ENCODE measurements around the gene BCL7A. TPM values are rescaled to one million over a fixed set of nuclear protein-coding genes. Genes with fewer than 3 reads are reported as not detected.

The BCL7A gene
- polyA plus RNA-seq (2011; rRNA removed) (2.7 and 3.4 TPM in 2 replicates), polyA minus RNA-seq (2011; rRNA and poly(A)+ RNA removed) (2.4 and 2.7 TPM in 2 replicates)

- ChIA-PET POLR2A (no interaction called here), CTCF (interaction anchor here (0.8 to 1.5 kb wide), 3 partner anchors 15 to 227 kb away, joined by 3 to 4 read pairs (median 4); no protein-coding TSS in a partner anchor)
Measured at GRCh38 chr12:122021822-122022392, at the start of gene BCL7A. Gene BCL7A (plus strand): TSS chr12:122021884. CDS start chr12:122022092, 208 bp downstream.

GRCh38 chr12:121974026-121974985 is 47.4 kb upstream of the BCL7A start:
- POLR2A ChIA-PET = no interaction called here
- no peak for TF ChIP-seq CTCF (IDR thresholded peaks at IDR 0.05; ENCODE audit: insufficient read depth, low read depth, low read length)
- Histone ChIP-seq H3K36me3 (ENCODE audit: control insufficient read depth, insufficient read depth, low read length) (no peaks in the 10 kb centered on the region; the same call in 1 of the 2 replicates), H3K4me3 (ENCODE audit: low read depth, low read length) (no peak overlapping the region), H3K27me3 (ENCODE audit: control insufficient read depth, insufficient read depth, low read length) (no peaks in the 10 kb centered on the region; the same call in 1 of the 2 replicates)
- CTCF ChIA-PET = no interaction called here
- DNase-seq (ENCODE audit: low read depth) = no peak

More at GRCh38 chr12:122021822-122022392, at the start of gene BCL7A:
- no peak for DNase-seq (ENCODE audit: low read depth)
- H3K27me3 ChIP-seq (ENCODE audit: control insufficient read depth, insufficient read depth, low read length) = no peaks in the 10 kb centered on the region
- no peaks in the 10 kb centered on the region for H3K36me3 ChIP-seq (ENCODE audit: control insufficient read depth, insufficient read depth, low read length)
- TF ChIP-seq CTCF (IDR thresholded peaks at IDR 0.05; ENCODE audit: insufficient read depth, low read depth, low read length) = no peak
- H3K4me3 ChIP-seq (ENCODE audit: low read depth, low read length) = peak within 1 kb of the TSS; percentile 55

- no peak for DNase-seq (ENCODE audit: low read depth)
- TF ChIP-seq CTCF (IDR thresholded peaks at IDR 0.05; ENCODE audit: insufficient read depth, low read depth, low read length) = no peak
- H3K36me3 ChIP-seq (ENCODE audit: control insufficient read depth, insufficient read depth, low read length) = no peaks in the 10 kb centered on the region; the same call in 1 of the 2 replicates
- POLR2A ChIA-PET = no interaction called here
- H3K4me3 ChIP-seq (ENCODE audit: low read depth, low read length) = no peak overlapping the region
- CTCF ChIA-PET = no interaction called here
- H3K27me3 ChIP-seq (ENCODE audit: control insufficient read depth, insufficient read depth, low read length) = no peaks in the 10 kb centered on the region; the same call in 1 of the 2 replicates
Measured at GRCh38 chr12:121975021-121975420, 46.7 kb upstream of the BCL7A start.

- Histone ChIP-seq H3K4me3 (ENCODE audit: low read depth, low read length) (no peak overlapping the region), H3K36me3 (ENCODE audit: control insufficient read depth, insufficient read depth, low read length) (no peaks in the 10 kb centered on the region), H3K27me3 (ENCODE audit: control insufficient read depth, insufficient read depth, low read length) (no peaks in the 10 kb centered on the region; the same call in 1 of the 2 replicates)
- ChIA-PET POLR2A (no interaction called here), CTCF (no interaction called here)
- DNase-seq (ENCODE audit: low read depth) = no peak
- no peak for TF ChIP-seq CTCF (IDR thresholded peaks at IDR 0.05; ENCODE audit: insufficient read depth, low read depth, low read length)
Measured at GRCh38 chr12:121976950-121977349, 44.7 kb upstream of the BCL7A start.
